Activated CD8-positive, alpha-beta memory T cell treated with anti-CD3 and anti-CD28 coated beads for 1 hour (primary cell): Measurements from ENCODE around the gene SENP6.
"Not testable (repeated sequence)": the region's sequence is repeated elsewhere in the genome, so short reads cannot be mapped to it uniquely, and the experiment has no call there.

Experiments
- DNase-seq, 2 donors: peaks; one replicate each; pipeline ENCODE4 v3.0.0-alpha.2; 2020; ENCODE audit warnings: low read depth in 1 of 2; ENCODE audit errors: extremely low read depth in 1 of 2

SENP6 gene

GRCh38 chr6:75601304-75602245, at the start of gene SENP6:
Gene SENP6, plus strand, starts transcription at chr6:75601880. Its CDS starts 645 bp downstream, at chr6:75602525.
- peak; percentile 27 to 65 for DNase-seq

GRCh38 chr6:75556240-75556639, 45.4 kb upstream of the SENP6 start:
- no peak for DNase-seq

- no peak for DNase-seq
Measured at GRCh38 chr6:75557068-75557467, 44.6 kb upstream of the SENP6 start.

GRCh38 chr6:75563032-75563431, 38.6 kb upstream of the SENP6 start:
- no peak for DNase-seq

DNA sequence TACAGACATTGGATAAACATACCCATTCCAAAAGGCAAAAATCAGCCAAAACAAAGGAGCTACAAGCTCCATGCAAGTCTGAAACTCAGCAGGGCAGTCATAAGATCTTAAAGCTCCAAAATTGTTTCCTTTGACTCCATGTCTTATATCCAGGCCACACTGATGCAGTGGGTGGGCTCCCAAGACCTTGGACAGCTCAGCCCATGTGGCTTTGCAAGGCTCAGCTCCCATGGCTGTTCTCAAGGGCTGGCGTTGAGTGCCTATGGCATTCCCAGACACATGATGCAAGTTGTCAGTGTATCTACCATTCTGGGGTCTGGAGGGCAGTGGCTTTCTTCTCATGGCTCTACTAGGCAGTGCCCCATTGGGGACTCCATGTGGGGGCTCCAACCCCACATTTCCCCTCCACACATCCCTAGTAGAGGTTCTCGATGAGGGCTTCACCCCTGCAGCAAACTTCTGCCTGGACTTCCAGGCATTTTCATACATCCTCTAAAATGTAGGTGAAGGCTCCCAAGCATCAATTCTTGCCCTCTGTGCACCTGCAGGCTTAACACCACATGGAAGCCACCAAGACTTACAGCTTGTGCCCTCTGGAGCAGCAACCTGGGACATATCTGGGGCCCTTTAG, 35.4 kb upstream of the SENP6 start:
- no peak for DNase-seq

DNA sequence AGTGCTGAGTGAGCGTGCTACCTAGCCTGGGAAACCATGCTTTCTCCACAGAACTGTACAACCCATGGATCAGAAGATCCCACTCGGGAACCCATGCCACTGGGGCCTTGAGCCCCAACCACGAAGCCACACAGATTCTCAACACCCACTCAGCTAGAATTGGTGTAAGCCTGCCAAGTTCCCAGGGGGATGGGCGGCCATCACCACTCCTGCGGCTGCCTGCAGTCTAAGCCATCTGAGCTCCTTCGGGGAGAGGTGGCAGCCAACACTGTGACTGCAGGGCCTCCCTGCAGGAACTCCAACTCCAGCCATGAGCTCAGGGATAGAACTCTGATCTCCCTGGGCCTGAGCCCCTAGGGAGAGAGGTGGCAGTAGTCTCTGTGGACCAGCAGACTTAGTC, 33.6 kb upstream of the SENP6 start:
- DNase-seq: no peak

- DNase-seq: no peak
Measured at GRCh38 chr6:75568965-75569364, 32.7 kb upstream of the SENP6 start.

- not testable (repeated sequence) for DNase-seq
Measured at GRCh38 chr6:75570671-75571070, 31.0 kb upstream of the SENP6 start.

DNA sequence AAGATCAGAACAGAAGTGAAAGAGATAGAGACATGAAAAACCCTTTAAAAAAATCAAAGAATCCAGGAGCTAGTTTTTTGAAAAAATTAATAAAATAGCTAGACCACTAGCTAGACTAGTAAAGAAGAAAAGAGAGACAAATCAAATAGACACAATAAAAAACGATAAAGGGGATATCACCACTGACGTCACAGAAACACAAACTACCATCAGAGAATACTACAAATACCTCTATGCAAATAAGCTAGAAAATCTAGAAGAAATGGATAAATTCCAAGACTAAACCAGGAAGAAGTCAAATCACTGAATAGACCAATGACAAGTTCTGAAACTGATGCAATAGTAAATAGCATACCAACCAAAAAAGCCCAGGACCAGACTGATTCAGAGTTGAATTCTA, 29.6 kb upstream of the SENP6 start:
- no peak for DNase-seq

- no peak for DNase-seq
Measured at GRCh38 chr6:75579951-75580350, 21.7 kb upstream of the SENP6 start.

- DNase-seq: no peak
Measured at GRCh38 chr6:75581231-75581630, 20.4 kb upstream of the SENP6 start.

GRCh38 chr6:75584552-75584951, 17.1 kb upstream of the SENP6 start:
- DNase-seq: not testable (repeated sequence)

DNA sequence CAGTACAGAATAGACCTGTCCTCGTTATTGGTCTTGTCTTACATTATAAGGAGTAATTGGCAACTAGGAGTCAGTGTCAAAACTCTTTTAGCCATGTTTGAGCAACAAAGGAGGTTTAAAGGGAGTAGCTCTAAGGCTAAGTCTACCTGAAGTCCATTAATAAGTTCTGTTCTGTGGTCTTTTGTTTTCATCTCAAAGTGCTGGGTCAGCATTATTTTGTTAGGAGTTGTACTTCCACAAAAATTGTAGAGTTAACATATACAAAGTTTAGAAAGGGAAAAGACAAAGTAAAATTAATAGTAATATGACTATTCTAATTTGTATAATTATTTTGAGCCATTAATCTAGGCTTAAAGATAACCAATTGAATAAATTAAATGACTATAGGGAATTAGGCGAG, 12.7 kb upstream of the SENP6 start:
- no peak for DNase-seq

GRCh38 chr6:75590370-75590769, 11.3 kb upstream of the SENP6 start:
- DNase-seq: no peak

DNA sequence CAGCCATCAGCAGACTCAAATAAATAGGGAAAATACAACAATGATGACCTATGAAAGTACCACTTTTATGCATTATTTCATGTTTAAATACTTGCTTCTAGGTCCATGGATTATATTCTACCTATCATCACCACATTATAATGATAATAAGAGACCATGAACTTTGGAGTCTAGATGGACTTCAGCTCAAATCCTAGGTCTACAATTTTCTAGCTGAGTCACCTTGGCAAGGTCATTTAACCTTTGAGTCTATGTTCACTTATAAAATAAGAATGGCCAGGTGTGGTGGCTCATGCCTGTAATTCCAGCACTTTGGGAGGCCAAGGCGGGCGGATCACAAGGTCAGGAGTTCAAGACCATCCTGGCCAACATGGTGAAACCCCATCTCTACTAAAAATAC, 5.3 kb upstream of the SENP6 start:
- not testable (repeated sequence) for DNase-seq

GRCh38 chr6:75600768-75601167, 912 bp upstream of the SENP6 start:
- no peak for DNase-seq

DNA sequence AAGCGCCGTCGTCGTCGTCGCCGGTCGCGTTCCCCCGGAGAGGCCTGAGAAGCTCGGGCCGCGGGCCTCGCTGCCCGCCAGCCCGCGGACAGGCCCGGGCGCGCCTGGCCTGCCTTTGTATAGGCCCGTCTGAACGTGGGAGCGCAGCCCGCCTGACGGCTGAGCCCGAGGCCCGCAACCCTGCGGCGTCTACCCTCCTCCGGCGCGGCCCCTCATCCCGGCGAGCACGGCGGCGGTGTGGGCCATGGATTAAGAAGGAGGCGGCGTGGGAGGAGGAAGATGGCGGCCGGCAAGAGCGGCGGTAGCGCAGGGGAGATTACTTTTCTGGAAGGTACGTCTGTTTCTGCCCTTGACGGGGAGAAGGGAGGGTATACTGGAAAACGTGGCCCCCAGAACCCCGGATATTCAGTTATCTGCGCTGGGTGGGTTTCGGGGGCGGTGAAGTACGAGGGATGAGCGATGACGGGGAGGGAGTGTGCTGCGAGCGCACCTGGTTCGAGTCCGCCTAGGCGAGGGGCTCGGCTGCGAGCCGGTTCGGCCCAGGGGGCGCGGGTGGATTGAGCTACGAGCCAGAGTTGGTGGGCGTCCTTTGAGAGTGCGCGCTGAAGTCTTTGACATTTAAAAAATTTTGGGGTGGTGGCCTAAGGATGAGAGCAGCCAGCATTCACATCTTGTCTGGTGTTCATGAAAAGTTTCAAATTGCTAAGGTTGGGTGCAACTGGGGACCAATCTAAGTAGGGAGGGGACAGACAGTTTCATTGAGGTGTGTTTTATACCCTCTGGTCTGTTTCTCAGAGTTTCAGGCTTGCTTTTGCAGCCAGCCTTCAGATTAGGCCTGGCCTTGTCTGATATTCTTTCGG, 796 bp downstream of the SENP6 start:
- DNase-seq: peak; percentile 14 to 46

DNA sequence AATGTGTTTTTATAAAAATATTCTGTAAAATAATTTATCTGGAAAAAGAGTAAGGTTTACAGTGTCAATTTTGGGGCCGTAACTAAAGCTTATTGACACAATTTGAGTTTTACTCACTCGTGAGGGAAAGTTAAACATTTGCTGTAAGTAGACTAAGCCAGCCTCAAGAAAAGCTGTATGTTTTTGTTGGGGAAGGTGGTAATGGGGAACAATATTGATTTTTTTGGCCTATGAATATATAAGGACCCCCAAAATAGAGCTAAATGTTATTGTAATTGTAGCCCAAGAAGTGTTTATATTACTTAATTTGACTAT, 1.4 kb downstream of the SENP6 start:
- DNase-seq: no peak

DNA sequence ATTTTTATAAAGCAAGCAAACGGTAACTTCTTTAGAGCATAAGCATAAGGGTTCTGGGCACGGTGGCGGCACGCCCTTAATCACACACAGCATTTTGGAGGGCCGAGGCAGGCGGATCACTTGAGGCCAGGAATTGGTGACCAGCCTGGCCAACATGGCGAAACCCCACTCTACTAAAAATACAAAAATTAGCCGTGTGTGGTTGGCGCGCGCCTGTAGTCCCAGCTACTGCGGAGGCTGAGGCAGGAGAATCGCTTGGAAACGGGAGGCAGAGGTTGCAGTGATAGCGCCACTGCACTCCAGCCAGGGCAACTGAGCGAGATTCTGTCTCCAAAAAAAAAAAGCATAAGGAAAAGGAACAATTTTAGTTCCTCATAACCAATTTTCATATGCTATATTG, 2.6 kb downstream of the SENP6 start:
- DNase-seq: no peak

GRCh38 chr6:75605635-75606034, 4.0 kb downstream of the SENP6 start:
- DNase-seq: no peak

- DNase-seq: no peak
Measured at GRCh38 chr6:75608304-75608703, 6.6 kb downstream of the SENP6 start.
